Small intestine (tissue), 7 donors: ENCODE results near the gene TUBD1. TPM values are rescaled to one million over a fixed set of nuclear protein-coding genes. Genes with fewer than 3 reads are reported as not detected.

Experiments used
- DNase-seq, 2 donors: peaks; one replicate each; pipeline versions ENCODE4 v3.0.0 to v3.0.0-alpha.2; 2013
- FAIRE-seq: peaks from 2 replicates; lab custom pipeline; 2012; peaks lifted over from hg19 to GRCh38; lab: Jason Lieb, UNC
- H3K27ac ChIP-seq, 3 donors: one replicate each; pipeline ENCODE4 v1.5.1; 2013; ENCODE audit warnings: low read length in 2 of 3, mild to moderate bottlenecking in 2 of 3, control low read depth in 1 of 3, inconsistent platforms in 1 of 3, low read depth in 1 of 3, moderate library complexity in 1 of 3
- H3K27me3 ChIP-seq, 3 donors: one replicate each; pipeline ENCODE4 v1.6.1; 2013; ENCODE audit warnings: low read length in 3 of 3, inconsistent platforms in 1 of 3; ENCODE audit not compliant: control insufficient read depth in 3 of 3, insufficient read depth in 3 of 3
- H3K36me3 ChIP-seq, 3 donors: one replicate each; pipeline ENCODE4 v1.6.1; 2013; ENCODE audit warnings: low read length in 3 of 3, inconsistent platforms in 1 of 3, low read depth in 1 of 3, mild to moderate bottlenecking in 1 of 3, moderate library complexity in 1 of 3; ENCODE audit not compliant: control insufficient read depth in 3 of 3, insufficient read depth in 2 of 3
- H3K4me1 ChIP-seq, 3 donors: one replicate each; pipeline ENCODE4 v1.6.1; 2013; ENCODE audit warnings: low read length in 2 of 3, inconsistent platforms in 1 of 3, low read depth in 1 of 3, mild to moderate bottlenecking in 1 of 3, moderate library complexity in 1 of 3; ENCODE audit not compliant: control insufficient read depth in 3 of 3, insufficient read depth in 2 of 3
- H3K4me3 ChIP-seq, 3 donors: one replicate each; pipeline ENCODE4 v1.5.1; 2013; ENCODE audit warnings: low read length in 3 of 3, control low read depth in 1 of 3, inconsistent platforms in 1 of 3, low read depth in 1 of 3, mild to moderate bottlenecking in 1 of 3, moderate library complexity in 1 of 3
- H3K9me3 ChIP-seq, 2 donors: one replicate each; pipeline ENCODE4 v1.6.1; 2013; ENCODE audit warnings: low read depth in 1 of 2, low read length in 1 of 2; ENCODE audit not compliant: control insufficient read depth in 2 of 2, insufficient read depth in 1 of 2
- WGBS, 3 donors: extraction: QIAGEN DNeasy Blood & Tissue Kit; methylation state at CpG; one replicate each; pipeline ENCODE4 v1.1.7; 2013; 5-methylcytosine and 5-hydroxymethylcytosine counted together
- polyA plus RNA-seq, 4 donors: library from polyadenylated mRNA; stranded (reverse) in 3 of 4; unstranded in 1 of 4; fragments of 200-250 nt in 3 of 4; fragments of 120-200 nt in 1 of 4; gene quantifications; one replicate each; pipeline versions ENCODE4 v1.2.1 to v1.2.3, GENCODE V29; 2013
- donor health status: healthy with polysubstance abuse.
- donor health status: control.
- donor health status: control.
- donor health status: Bipolar disorder and iron deficiency.
- donor health status: healthy.

TUBD1 gene
- polyA plus RNA-seq, 4 donors: 5.2 to 11.9 (median 7.4) TPM

GRCh38 chr17:59840329-59841090, 52.2 kb downstream of the TUBD1 start:
- 4 to 12% (median 7%) methylated on average over 4 of the region's 4 CpGs for WGBS, 3 donors
- Histone ChIP-seq H3K27ac (peak overlapping the region; percentile 96 to 99 (median 98)), H3K36me3 (peaks cover 0 to 9% (median 3%) of the 10 kb centered on the region in 3 donors), H3K4me3 (peak overlapping the region; percentile 57 to 85 (median 72)), H3K27me3 (no peaks in the 10 kb centered on the region), H3K4me1 (peaks cover 0 to 19% (median 3%) of the 10 kb centered on the region in 3 donors), H3K9me3 (no peaks in the 10 kb centered on the region)
- no peak for FAIRE-seq
- DNase-seq: peak; percentile 52 to 58

DNA sequence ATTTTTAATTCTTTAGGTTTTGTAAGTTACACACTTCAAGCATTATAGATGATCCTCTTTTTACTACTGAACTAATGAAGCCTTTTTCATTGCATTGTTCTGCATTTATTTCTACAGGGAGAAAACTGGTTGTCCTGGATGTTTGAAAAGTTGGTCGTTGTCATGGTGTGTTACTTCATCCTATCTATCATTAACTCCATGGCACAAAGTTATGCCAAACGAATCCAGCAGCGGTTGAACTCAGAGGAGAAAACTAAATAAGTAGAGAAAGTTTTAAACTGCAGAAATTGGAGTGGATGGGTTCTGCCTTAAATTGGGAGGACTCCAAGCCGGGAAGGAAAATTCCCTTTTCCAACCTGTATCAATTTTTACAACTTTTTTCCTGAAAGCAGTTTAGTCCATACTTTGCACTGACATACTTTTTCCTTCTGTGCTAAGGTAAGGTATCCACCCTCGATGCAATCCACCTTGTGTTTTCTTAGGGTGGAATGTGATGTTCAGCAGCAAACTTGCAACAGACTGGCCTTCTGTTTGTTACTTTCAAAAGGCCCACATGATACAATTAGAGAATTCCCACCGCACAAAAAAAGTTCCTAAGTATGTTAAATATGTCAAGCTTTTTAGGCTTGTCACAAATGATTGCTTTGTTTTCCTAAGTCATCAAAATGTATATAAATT, 53.0 kb downstream of the TUBD1 start:
- no peak for FAIRE-seq
- DNase-seq: peak; percentile 43 to 47
- 3 to 17% (median 6%) methylated on average over 6 of the region's 6 CpGs for WGBS, 3 donors

GRCh38 chr17:59838052-59838916, 54.5 kb downstream of the TUBD1 start:
- Histone ChIP-seq H3K4me3 (peak overlapping the region; percentile 72 to 85 (median 84)), H3K9me3 (no peaks in the 10 kb centered on the region), H3K27ac (peak overlapping the region; percentile 96 to 99 (median 98)), H3K4me1 (peaks cover 0 to 14% (median 3%) of the 10 kb centered on the region in 3 donors), H3K27me3 (no peaks in the 10 kb centered on the region), H3K36me3 (peaks cover 4 to 11% (median 9%) of the 10 kb centered on the region in 3 donors)
- 2 to 5% (median 2%) methylated on average over 8 of the region's 8 CpGs for WGBS, 3 donors
- FAIRE-seq (no peak), DNase-seq (peak; percentile 50 to 65)

More for the DNA sequence above, 53.0 kb downstream of the TUBD1 start:
- Histone ChIP-seq H3K36me3 (peaks cover 1 to 9% (median 3%) of the 10 kb centered on the region in 3 donors), H3K4me3 (peak overlapping the region; percentile 51 to 85 (median 72)), H3K27ac (peak overlapping the region; percentile 96 to 99 (median 98)), H3K9me3 (no peaks in the 10 kb centered on the region), H3K27me3 (no peaks in the 10 kb centered on the region), H3K4me1 (peaks cover 0 to 13% (median 3%) of the 10 kb centered on the region in 3 donors)

DNA sequence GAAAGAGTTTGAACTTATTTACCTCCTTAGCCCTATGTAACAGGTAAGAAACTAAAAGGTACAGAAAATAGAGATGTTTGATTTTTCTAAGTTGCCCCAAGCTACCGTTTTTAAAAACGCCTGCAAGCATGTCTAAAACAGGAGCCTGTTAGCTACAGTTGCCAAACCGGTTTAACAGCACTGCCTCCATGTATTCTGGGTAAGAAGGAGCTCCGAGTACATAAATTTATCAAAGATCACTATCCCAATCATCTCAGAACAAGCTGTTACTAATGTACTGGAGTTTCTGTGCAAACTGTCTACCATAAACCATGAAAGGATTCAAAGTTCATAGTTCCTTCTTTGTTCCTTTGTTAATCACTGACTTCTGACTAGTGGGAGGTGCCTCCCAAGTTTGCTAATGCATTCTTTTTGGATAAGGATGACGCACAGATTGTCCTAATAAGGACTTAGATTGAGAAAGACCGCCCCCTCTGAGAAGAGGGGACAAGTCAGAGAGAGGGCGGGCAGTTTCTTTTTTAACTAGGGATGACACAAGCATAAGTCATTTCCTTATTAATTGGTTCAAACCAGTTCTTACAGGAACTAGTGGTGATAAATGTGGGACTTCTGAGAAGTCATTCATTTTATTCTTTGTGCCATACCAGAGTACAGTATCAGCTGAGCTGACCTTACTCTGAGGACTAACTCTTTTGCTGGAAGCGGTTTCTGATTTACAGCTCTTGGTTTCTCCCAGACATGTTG, 55.3 kb downstream of the TUBD1 start:
- Histone ChIP-seq H3K4me3 (peak overlapping the region in 2 of 3 donors; percentile 72 to 85), H3K4me1 (peaks cover 0 to 20% (median 3%) of the 10 kb centered on the region in 3 donors), H3K36me3 (peaks cover 4 to 11% (median 9%) of the 10 kb centered on the region in 3 donors), H3K27me3 (no peaks in the 10 kb centered on the region), H3K27ac (peak overlapping the region; percentile 96 to 99 (median 98)), H3K9me3 (no peaks in the 10 kb centered on the region)
- DNase-seq (peak; percentile 97 to 100), FAIRE-seq (peak; percentile 30)
- 0 to 3% (median 2%) methylated on average over 8 of the region's 8 CpGs for WGBS, 3 donors

- peaks cover 0 to 15% (median 2%) of the 10 kb centered on the region in 3 donors for H3K36me3 ChIP-seq
- DNase-seq (no peak), FAIRE-seq (no peak)
- 60 to 62% (median 60%) methylated on average over 4 of the region's 4 CpGs for WGBS, 3 donors
- peaks cover 5 to 57% (median 12%) of the 10 kb centered on the region in 3 donors for H3K4me1 ChIP-seq
- H3K9me3 ChIP-seq: no peaks in the 10 kb centered on the region
- H3K27me3 ChIP-seq: no peaks in the 10 kb centered on the region
- H3K27ac ChIP-seq: peak overlapping the region in 1 of 3 donors; percentile 16
- H3K4me3 ChIP-seq: no peak overlapping the region
These were observed 59.8 kb downstream of the TUBD1 start for GRCh38 chr17:59832883-59833379.

DNA sequence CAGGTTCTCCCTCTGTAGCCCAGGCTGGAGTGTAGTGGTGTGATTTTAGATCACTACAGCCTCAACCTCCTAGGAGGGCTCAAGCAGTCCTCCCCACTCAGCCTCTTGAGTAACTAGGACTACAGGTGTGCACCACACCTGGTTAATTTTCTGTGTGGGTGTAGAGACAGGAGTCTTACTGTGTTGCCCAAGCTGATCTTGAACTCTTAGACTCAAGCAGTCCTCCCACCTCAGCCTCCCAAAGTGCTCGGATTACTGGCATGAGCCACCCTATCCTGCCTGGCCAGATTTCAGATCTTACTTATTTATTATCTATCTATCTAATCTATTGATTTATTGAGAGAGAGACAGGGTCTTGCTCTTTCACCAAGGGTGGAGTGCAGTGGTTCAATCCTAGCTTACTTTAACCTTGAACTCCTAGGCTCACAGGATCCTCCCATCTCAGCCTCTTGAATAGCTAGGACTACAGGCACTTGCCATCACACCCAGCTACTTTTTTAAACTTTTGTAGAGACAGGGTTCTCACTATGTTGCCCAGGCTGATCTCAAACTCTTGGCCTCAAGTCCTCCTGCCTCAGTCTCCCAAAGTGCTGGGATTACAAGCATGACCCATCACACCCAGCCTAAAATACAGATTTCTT, 61.8 kb downstream of the TUBD1 start:
- Histone ChIP-seq H3K27ac (peak overlapping the region; percentile 53 to 94 (median 89)), H3K27me3 (no peaks in the 10 kb centered on the region), H3K4me1 (peaks cover 2 to 55% (median 14%) of the 10 kb centered on the region in 3 donors), H3K4me3 (no peak overlapping the region), H3K9me3 (no peaks in the 10 kb centered on the region), H3K36me3 (peaks cover 0 to 15% (median 2%) of the 10 kb centered on the region in 3 donors)
- DNase-seq (peak; percentile 32 to 36), FAIRE-seq (no peak)
- 11 to 67% (median 39%) methylated on average over 1 of the region's 1 CpG for WGBS, 3 donors

DNA sequence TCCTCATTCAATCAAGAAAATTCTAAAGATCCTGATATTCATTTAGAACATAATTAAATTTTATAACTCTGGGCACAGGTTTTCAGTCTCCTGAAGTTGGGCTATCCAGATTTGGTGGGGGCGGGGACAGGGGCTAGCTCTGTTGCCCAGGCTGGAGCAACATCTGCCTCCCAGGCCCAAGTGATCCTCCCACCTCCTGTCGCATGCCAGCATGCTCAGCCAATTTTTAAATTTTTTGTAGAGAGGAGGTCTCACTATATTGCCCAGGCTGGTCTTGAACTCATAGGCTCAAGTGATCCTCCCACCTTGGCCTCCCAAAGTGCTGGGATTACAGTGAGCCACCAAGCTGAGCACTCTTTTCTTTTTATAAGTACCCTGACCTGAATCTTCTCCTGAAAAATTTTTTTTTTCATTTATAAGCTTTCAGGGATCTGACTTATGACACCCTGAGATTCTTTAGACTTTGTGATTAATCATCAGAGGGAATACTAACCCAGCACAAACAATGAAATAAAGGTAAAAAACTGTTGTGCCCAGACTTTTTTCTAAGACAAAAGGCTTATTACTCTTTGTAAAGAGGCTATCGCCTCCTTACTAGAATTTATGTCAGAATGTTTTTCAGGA, 62.6 kb downstream of the TUBD1 start:
- DNase-seq: no peak
- no peak for FAIRE-seq
- Histone ChIP-seq H3K4me3 (no peak overlapping the region), H3K36me3 (peaks cover 0 to 15% (median 2%) of the 10 kb centered on the region in 3 donors), H3K27ac (peak overlapping the region; percentile 73 to 98 (median 94)), H3K9me3 (no peaks in the 10 kb centered on the region), H3K27me3 (no peaks in the 10 kb centered on the region), H3K4me1 (peaks cover 2 to 52% (median 14%) of the 10 kb centered on the region in 3 donors)
- WGBS, 3 donors: 40 to 56% (median 44%) methylated on average over 3 of the region's 3 CpGs
